ENCODE data around the gene LMNB1. TPM values are rescaled to one million over a fixed set of nuclear protein-coding genes. Genes with fewer than 3 reads are reported as not detected.
"Not testable (repeated sequence)": the region's sequence is repeated elsewhere in the genome, so short reads cannot be mapped to it uniquely, and the experiment has no call there.

LMNB1 gene
- total RNA-seq, 1 donor from 2014 or later: 69.8 TPM

GRCh38 chr5:126769703-126770102 lies 7.2 kb upstream of the LMNB1 start:
- no peaks in the 10 kb centered on the region for H3K36me3 Mint-ChIP-seq (ENCODE audit: low read depth, unreplicated experiment)
- no peak for TF ChIP-seq CTCF (IDR thresholded peaks at IDR 0.05; ENCODE audit: unreplicated experiment)
- H3K4me1 Mint-ChIP-seq (ENCODE audit: unreplicated experiment): no peaks in the 10 kb centered on the region
- H3K4me3 Mint-ChIP-seq (ENCODE audit: unreplicated experiment): no peak overlapping the region
- H3K27ac Mint-ChIP-seq (ENCODE audit: unreplicated experiment): no peak overlapping the region
- no peak for DNase-seq (ENCODE audit: low spot score)
- H3K27me3 Mint-ChIP-seq (ENCODE audit: unreplicated experiment): peaks cover 3% of the 10 kb centered on the region
- H3K9me3 Mint-ChIP-seq (ENCODE audit: unreplicated experiment): no peaks in the 10 kb centered on the region

- H3K27me3 Mint-ChIP-seq (ENCODE audit: unreplicated experiment); H3K27ac Mint-ChIP-seq (ENCODE audit: unreplicated experiment); H3K4me1 Mint-ChIP-seq (ENCODE audit: unreplicated experiment); H3K36me3 Mint-ChIP-seq (ENCODE audit: low read depth, unreplicated experiment); H3K4me3 Mint-ChIP-seq (ENCODE audit: unreplicated experiment); DNase-seq (ENCODE audit: low spot score); H3K9me3 Mint-ChIP-seq (ENCODE audit: unreplicated experiment): not testable (repeated sequence)
These were observed 3.4 kb upstream of the LMNB1 start for GRCh38 chr5:126773536-126773935.

GRCh38 chr5:126774595-126774994 lies 2.3 kb upstream of the LMNB1 start:
- peaks cover 15% of the 10 kb centered on the region for H3K27me3 Mint-ChIP-seq (ENCODE audit: unreplicated experiment)
- H3K36me3 Mint-ChIP-seq (ENCODE audit: low read depth, unreplicated experiment); DNase-seq (ENCODE audit: low spot score); H3K9me3 Mint-ChIP-seq (ENCODE audit: unreplicated experiment); H3K27ac Mint-ChIP-seq (ENCODE audit: unreplicated experiment); H3K4me3 Mint-ChIP-seq (ENCODE audit: unreplicated experiment): not testable (repeated sequence)
- H3K4me1 Mint-ChIP-seq (ENCODE audit: unreplicated experiment): peaks cover 12% of the 10 kb centered on the region

- DNase-seq (ENCODE audit: low spot score): peak; percentile 59
- Mint-ChIP-seq H3K27me3 (ENCODE audit: unreplicated experiment) (peaks cover 15% of the 10 kb centered on the region), H3K27ac (ENCODE audit: unreplicated experiment) (peak overlapping the region; percentile 85), H3K36me3 (ENCODE audit: low read depth, unreplicated experiment) (peaks cover 4% of the 10 kb centered on the region), H3K4me1 (ENCODE audit: unreplicated experiment) (peaks cover 12% of the 10 kb centered on the region), H3K4me3 (ENCODE audit: unreplicated experiment) (peak overlapping the region; percentile 95), H3K9me3 (ENCODE audit: unreplicated experiment) (no peaks in the 10 kb centered on the region)
- no peak for TF ChIP-seq CTCF (IDR thresholded peaks at IDR 0.05; ENCODE audit: unreplicated experiment)
These were observed 480 bp downstream of the LMNB1 start for GRCh38 chr5:126777257-126777974.

GRCh38 chr5:126777975-126778674 lies 1.2 kb downstream of the LMNB1 start:
- Mint-ChIP-seq H3K27me3 (ENCODE audit: unreplicated experiment) (peaks cover 15% of the 10 kb centered on the region), H3K36me3 (ENCODE audit: low read depth, unreplicated experiment) (peaks cover 4% of the 10 kb centered on the region), H3K4me3 (ENCODE audit: unreplicated experiment) (peak overlapping the region; percentile 95), H3K9me3 (ENCODE audit: unreplicated experiment) (no peaks in the 10 kb centered on the region), H3K4me1 (ENCODE audit: unreplicated experiment) (peaks cover 12% of the 10 kb centered on the region), H3K27ac (ENCODE audit: unreplicated experiment) (peak overlapping the region; percentile 85)
- DNase-seq (ENCODE audit: low spot score): peak; percentile 87
- no peak for TF ChIP-seq CTCF (IDR thresholded peaks at IDR 0.05; ENCODE audit: unreplicated experiment)

Measured in endothelial cell (in vitro differentiated cells).